HEK293 (cell line): ENCODE results near the gene SHROOM4.

Experiments
- CTCF ChIA-PET: fragments of 350-600 bp; formaldehyde crosslinking; extraction: SDS; loops from one replicate; lab custom pipeline; 2021; ENCODE audit warnings: antibody characterized with exemption; lab: Yijun Ruan, JAX
- POLR2A ChIA-PET: fragments of 300-600 bp; formaldehyde crosslinking; extraction: SDS; loops from one replicate; lab custom pipeline; 2020; ENCODE audit warnings: antibody characterized with exemption, inconsistent platforms; lab: Yijun Ruan, JAX
- H3K27ac ChIP-seq: fragments of 200-500 bp; sonication (Bioruptor generic); 2 replicates; pipeline ENCODE4 v1.5.1; 2014; ENCODE audit warnings: low read depth, low read length, control low read depth, inconsistent platforms; ENCODE audit errors: extremely low read depth
- H3K36me3 ChIP-seq, 2 experiments: fragments of 200-500 bp in 1 of 2; sonication (Bioruptor generic) in 1 of 2; 1 replicate in 1 of 2; 2 replicates in 1 of 2; pipeline ENCODE4 v1.5.1; 2014 to 2017; ENCODE audit warnings: inconsistent platforms in 2 of 2, low read length in 2 of 2; ENCODE audit not compliant: control insufficient read depth in 2 of 2, insufficient read depth in 1 of 2
- H3K4me1 ChIP-seq: fragments of 200-500 bp; sonication (Bioruptor generic); 2 replicates; pipeline ENCODE4 v1.5.1; 2014; ENCODE audit warnings: mild to moderate bottlenecking, low read length, inconsistent platforms; ENCODE audit not compliant: control insufficient read depth, insufficient read depth
- H3K4me3 ChIP-seq: 2 replicates; pipeline ENCODE4 v1.5.1; 2011; ENCODE audit warnings: low read depth, mild to moderate bottlenecking, control low read depth, low read length, moderate library complexity
- H3K9me3 ChIP-seq: fragments of 200-500 bp; sonication (Bioruptor generic); 2 replicates; pipeline ENCODE4 v1.5.1; 2014; ENCODE audit warnings: low read depth, low read length, inconsistent platforms; ENCODE audit not compliant: control insufficient read depth, insufficient read depth
- BCL11A ChIP-seq: fragments of 450-650 bp; formaldehyde crosslinking; IDR thresholded peaks from 2 replicates; pipeline ENCODE4 v1.5.1; 2016; ENCODE audit warnings: low read depth, missing biosample characterization, missing genetic modification characterization
- ELK4 ChIP-seq: IDR thresholded peaks from 2 replicates; pipeline ENCODE4 v1.6.1; 2011; ENCODE audit warnings: mild to moderate bottlenecking, low read depth, low read length, borderline replicate concordance
- PRDM2 ChIP-seq: fragments of 450-650 bp; formaldehyde crosslinking; IDR thresholded peaks from 2 replicates; pipeline ENCODE4 v1.5.1; 2016; ENCODE audit warnings: missing biosample characterization, missing genetic modification characterization, borderline replicate concordance
- TCF7L2 ChIP-seq: IDR thresholded peaks from 2 replicates; pipeline ENCODE4 v1.6.1; 2011; ENCODE audit warnings: low read depth, mild to moderate bottlenecking, inconsistent platforms, low read length, moderate library complexity, borderline replicate concordance
- ZEB2 ChIP-seq: fragments of 450-650 bp; formaldehyde crosslinking; IDR thresholded peaks from 2 replicates; pipeline ENCODE4 v1.5.1; 2016; ENCODE audit warnings: missing biosample characterization, missing genetic modification characterization
- ZNF585B ChIP-seq: fragments of 450-650 bp; formaldehyde crosslinking; IDR thresholded peaks from 2 replicates; pipeline ENCODE4 v1.5.1; 2016; ENCODE audit warnings: missing biosample characterization, missing genetic modification characterization
- ZNF639 ChIP-seq: fragments of 450-650 bp; formaldehyde crosslinking; IDR thresholded peaks from 2 replicates; pipeline ENCODE4 v1.5.1; 2016; ENCODE audit warnings: missing biosample characterization, missing genetic modification characterization
- ZNF664 ChIP-seq: fragments of 450-650 bp; formaldehyde crosslinking; IDR thresholded peaks from 2 replicates; pipeline ENCODE4 v1.5.1; 2016; ENCODE audit warnings: missing biosample characterization, missing genetic modification characterization
- ZNF76 ChIP-seq: fragments of 450-650 bp; formaldehyde crosslinking; IDR thresholded peaks from 2 replicates; pipeline ENCODE4; 2016; ENCODE audit warnings: low read depth, missing biosample characterization, missing genetic modification characterization, borderline replicate concordance
- ZNF776 ChIP-seq: fragments of 450-650 bp; formaldehyde crosslinking; IDR thresholded peaks from 2 replicates; pipeline ENCODE4 v1.5.0; 2017; ENCODE audit warnings: missing biosample characterization, missing genetic modification characterization, borderline replicate concordance
- ZNF777 ChIP-seq: fragments of 450-650 bp; formaldehyde crosslinking; IDR thresholded peaks from 2 replicates; pipeline ENCODE4 v1.5.1; 2017; ENCODE audit warnings: missing biosample characterization, missing genetic modification characterization, borderline replicate concordance
- TF ChIP-seq, protein P1 (sequence below): fragments of 450-650 bp; formaldehyde crosslinking; IDR thresholded peaks from 2 replicates; pipeline ENCODE4 v1.5.1; 2017; ENCODE audit warnings: missing biosample characterization, mild to moderate bottlenecking, missing genetic modification characterization, moderate library complexity

Gene SHROOM4

GRCh38 chrX:50780144-50780543, 33.9 kb downstream of the SHROOM4 start:
- no peaks in the 10 kb centered on the region for H3K36me3 ChIP-seq
- POLR2A ChIA-PET, result no interaction called here
- CTCF ChIA-PET, result interaction anchor here (0.9 kb wide), 1 partner anchor 112 kb away, joined by 3 read pairs; no protein-coding TSS in a partner anchor

More at GRCh38 chrX:50780144-50780543, 33.9 kb downstream of the SHROOM4 start:
- Histone ChIP-seq H3K9me3 (no peaks in the 10 kb centered on the region), H3K27ac (no peak overlapping the region), H3K4me3 (no peak overlapping the region), H3K4me1 (no peaks in the 10 kb centered on the region)
- no peak for TF ChIP-seq ZNF777
- TF ChIP-seq PRDM2 (tag by site-specific recombination), result no peak
- no peak for TF ChIP-seq ZNF639 (tag by site-specific recombination)
- no peak for TF ChIP-seq ZNF776
- TF ChIP-seq ZEB2 (tag by site-specific recombination), result no peak
- no peak for TF ChIP-seq TCF7L2
- no peak for TF ChIP-seq ZNF664 (tag by site-specific recombination)
- TF ChIP-seq, protein P1, sequence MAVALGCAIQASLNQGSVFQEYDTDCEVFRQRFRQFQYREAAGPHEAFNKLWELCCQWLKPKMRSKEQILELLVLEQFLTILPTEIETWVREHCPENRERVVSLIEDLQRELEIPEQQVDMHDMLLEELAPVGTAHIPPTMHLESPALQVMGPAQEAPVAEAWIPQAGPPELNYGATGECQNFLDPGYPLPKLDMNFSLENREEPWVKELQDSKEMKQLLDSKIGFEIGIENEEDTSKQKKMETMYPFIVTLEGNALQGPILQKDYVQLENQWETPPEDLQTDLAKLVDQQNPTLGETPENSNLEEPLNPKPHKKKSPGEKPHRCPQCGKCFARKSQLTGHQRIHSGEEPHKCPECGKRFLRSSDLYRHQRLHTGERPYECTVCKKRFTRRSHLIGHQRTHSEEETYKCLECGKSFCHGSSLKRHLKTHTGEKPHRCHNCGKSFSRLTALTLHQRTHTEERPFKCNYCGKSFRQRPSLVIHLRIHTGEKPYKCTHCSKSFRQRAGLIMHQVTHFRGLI (tag by site-specific recombination), result no peak
- no peak for TF ChIP-seq ELK4
- TF ChIP-seq BCL11A (tag by site-specific recombination), result no peak
- no peak for TF ChIP-seq ZNF76 (tag by site-specific recombination)
- TF ChIP-seq ZNF585B (tag by site-specific recombination), result no peak
